ENCODE results near the gene MFSD1.
A peak's percentile ranks its signal among the peaks of the same experiment; 100 is the strongest.

The MFSD1 gene

GRCh38 chr3:158820521-158820920 lies 18.7 kb downstream of the MFSD1 start:
- no peak for DNase-seq

- DNase-seq: no peak
Measured at GRCh38 chr3:158821847-158822246, 20.0 kb downstream of the MFSD1 start.

GRCh38 chr3:158823426-158823825 lies 21.6 kb downstream of the MFSD1 start:
- no peak for DNase-seq

DNA sequence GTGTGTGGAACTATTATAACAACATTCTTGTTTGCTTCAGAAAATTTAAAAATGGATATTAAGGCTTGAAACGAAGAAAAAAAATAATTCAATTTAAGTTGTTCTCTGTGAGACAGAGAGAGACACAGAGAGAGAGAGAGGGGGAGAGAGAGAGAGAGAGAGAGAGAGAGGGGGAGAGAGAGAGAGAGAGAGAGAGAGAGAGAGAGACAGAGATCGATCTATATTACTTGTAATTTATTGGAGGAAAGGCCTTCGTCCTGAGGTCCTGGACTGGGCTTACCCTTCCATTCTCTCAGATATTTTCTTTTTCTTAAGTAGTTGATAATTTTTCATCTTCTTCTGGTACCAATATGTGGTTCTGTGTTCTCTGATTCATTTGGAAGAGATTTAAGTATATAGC lies 25.9 kb downstream of the MFSD1 start:
- no peak for DNase-seq

DNA sequence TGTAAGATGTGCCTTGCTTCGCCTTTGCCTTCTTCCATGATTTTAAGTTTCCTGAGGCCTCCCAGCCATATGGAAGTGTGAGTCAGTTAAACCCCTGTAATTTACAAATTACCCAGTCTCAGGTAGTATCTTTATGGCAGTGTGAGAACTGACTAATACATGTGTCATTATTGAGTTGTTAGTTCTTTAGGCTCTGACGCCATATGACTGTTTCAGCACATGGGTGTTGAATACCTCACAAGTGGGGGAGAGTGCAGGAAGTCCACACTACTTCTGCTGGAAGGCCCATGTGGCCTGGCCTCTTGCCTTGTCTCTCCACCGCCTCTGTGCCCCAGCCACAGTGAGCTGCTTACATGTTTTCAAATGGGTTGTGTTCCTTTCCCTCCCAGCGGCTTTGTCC lies 28.5 kb downstream of the MFSD1 start:
- no peak for DNase-seq

DNA sequence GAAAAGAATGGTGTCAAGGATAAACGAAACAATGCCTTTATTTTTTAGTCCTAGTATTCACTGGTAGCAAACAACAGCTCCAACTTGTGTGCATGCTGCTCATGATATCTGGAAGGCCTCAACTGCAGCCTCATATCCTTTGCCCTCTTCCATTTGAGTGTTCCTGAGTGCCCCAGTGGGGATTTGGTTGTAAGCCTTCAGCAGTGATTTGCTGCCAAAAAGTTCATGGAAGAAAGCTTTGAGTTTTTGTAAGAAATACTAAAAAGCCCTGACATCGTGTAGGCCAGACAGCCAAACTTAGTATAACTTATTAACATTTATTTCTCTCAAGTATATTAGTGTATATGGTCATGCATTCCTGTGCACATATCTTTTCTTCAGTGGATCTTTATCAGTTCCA lies 30.0 kb downstream of the MFSD1 start:
- no peak for DNase-seq

DNA sequence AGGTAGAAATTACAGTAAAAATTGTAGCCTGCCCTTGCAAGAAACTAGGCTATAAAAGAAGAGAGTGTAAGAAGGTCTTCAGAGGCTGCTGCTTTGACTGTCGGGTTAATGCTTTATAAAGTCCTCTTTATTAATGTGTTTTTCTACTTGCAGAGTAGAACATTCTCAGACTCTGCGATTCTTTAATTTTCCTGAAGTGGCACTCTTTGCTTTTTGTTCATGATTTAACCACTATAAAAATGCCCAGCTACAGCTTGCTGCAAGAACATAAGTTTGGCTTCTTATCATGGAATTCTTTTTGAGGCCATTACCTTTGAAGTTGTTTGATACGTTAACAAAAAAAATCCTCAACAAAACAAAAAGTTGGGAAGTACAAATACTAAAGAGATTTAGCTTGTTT lies 33.8 kb downstream of the MFSD1 start:
- DNase-seq: no peak

DNA sequence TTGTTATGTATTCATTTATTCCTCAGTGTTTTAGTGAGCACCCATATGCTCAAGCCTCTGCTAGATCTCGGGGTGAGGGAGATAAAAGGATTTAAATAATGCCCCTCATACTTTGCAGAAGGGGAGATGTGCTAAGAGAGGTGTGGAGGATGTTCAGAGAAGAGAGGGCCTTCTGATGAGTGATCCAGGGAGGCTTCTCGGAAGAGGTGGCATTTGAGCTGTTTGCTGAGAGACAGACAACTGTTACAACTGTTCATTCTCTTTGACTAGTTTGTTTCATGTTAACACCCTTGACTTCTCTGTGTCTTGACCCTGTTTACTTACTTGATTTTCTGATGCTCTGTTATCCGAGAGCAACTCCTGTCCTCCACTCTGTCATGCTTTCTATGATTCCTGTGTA lies 34.5 kb downstream of the MFSD1 start:
- DNase-seq: no peak

GRCh38 chr3:158837240-158837639 lies 35.4 kb downstream of the MFSD1 start:
- no peak for DNase-seq

DNA sequence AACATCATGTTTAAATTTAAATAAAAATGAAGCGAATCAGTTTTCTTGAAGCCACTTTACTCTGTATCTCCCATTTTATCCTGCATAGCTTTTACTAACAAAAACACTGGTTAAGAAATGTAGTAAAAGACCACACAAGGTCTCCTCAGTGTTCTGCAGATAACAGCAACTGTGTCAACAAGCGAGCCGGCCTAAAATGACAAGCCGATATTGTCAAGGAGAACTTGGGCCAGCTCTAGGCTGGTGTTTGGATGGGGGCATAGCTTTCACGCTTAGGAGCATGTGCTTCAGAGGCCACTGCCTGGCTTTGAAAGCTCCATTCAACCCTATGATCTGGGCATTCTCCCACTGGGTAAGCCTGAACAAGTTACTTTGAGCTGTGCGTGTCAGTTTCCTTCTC lies 38.1 kb downstream of the MFSD1 start:
- DNase-seq: no peak

DNA sequence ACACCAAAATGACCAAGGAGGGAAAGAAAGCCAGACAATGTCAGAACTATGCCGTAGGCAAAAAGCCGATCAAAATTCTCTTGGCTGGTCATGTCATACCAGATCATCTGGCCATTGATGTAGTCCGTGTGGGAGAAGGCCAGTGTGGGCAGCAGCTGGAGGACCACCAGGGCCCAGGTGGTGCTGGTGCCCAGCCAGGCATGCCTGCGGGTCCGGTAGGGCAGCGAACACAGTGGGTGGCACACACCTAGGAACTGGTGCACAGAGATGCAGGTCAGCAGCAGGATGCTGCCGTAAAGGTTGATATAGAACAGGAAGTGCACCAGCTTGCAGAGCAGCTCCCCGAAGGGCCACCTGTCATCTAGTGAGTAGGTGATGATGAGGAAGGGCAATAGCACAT lies 39.5 kb downstream of the MFSD1 start:
- DNase-seq: no peak

GRCh38 chr3:158842976-158843375 lies 41.1 kb downstream of the MFSD1 start:
- DNase-seq: no peak

- peak; percentile 13 for DNase-seq
Measured at GRCh38 chr3:158845765-158846350, 44.0 kb downstream of the MFSD1 start.

DNA sequence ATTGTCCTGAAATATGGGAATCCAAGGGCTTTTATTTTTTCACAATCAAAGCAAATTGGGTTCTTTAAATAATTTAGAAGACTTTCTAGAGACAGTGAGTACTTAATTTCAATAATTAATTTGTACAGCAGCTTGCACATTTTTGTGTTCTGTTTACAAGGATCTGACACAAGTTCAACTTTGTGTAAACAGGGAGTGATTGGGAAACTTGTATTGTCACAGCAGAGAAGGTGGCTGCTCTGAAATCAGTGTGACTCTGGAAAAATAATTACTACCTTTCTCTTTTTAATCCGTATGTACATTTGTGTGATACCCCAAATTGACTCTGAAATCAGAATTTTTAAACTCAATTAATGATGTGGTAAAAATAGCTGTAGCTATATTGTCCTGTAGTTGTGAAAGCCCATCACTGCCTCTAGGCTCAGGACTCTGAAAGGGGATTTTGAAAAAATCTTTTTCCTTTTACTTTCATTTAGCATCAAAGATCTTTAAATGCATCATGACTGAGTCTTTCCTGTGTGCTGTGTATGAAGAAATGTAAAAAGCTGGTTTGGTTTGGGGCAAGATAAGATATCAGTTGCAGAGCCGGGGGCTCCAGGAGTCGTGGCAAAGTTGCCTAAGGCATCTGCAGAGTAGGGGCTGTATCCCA lies 45.1 kb downstream of the MFSD1 start:
- DNase-seq: no peak

DNA sequence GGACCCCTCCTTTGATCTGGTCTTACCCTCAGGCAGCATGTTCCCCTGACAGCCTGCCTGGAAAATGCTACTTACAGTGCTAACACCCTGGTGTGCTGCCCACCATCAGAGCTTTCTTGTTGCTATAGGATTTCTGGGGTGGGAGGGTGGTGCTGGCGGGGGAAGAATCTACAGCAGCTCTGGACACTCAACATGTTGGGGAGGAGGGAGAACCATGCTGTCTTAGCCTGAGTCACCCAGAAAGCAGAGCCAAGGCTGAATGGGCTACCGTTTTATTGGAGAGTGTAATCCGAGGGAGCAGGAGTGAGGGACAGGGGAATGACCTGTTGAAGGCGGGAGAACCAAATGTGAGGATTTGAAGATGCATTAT lies 45.6 kb downstream of the MFSD1 start:
- no peak for DNase-seq

DNA sequence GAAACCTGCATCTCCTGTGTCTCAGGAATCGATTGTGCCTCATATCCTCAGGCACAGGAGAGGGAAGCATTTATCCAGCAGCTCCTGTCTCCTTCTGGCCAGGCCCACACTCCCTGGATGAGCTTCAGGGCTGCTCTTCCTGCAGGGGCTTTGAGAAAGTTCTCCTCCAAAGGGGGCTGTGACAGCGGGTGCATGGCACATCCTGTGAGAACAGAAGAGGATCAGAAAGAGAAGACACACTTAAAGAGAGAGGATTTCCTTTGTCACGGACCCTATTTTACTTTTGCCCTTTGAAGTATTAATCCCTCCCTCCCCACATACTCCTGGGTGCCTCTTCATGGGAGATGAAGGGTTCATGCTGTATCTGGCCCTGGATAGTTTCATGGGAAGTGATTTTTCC lies 46.0 kb downstream of the MFSD1 start:
- DNase-seq: no peak

DNA sequence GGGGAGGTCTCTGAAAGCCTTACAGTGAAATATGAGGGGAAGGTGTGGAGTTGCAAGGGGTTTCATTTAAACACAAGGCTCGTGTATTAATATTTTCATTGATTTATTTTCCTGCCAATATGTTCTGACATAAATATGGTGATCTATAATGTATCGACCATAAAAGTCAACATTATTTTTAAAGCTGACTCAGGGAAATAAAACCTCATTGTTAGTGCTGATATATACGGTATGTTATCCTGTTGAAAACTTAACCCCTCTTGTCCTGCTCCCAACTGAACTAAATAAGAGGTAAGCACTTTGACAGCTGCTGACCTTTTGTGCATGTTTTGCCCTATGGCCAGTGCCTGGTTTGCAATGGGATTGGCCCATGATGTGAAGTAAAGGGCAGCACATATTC lies 47.9 kb downstream of the MFSD1 start:
- DNase-seq: no peak

DNA sequence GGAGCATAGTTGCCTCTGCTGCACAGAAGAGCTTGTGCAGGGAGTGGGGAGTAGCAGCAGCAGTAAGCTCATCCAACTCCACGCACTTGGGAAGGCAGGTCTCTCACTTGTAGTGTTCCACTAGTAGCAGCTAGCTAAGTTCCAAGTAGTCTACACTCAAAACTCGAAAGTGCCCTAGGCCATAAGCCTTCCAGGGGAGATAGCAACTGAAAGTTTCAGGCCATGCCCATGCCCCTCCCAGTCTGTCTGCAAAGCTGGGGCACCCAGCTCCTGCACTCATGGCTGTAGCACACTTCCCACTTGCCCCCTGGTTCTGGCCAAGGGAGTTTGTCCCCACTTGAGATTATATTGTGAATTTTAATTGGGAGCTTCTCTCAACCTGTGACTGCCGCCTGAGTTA lies 57.5 kb downstream of the MFSD1 start:
- DNase-seq: no peak

DNA sequence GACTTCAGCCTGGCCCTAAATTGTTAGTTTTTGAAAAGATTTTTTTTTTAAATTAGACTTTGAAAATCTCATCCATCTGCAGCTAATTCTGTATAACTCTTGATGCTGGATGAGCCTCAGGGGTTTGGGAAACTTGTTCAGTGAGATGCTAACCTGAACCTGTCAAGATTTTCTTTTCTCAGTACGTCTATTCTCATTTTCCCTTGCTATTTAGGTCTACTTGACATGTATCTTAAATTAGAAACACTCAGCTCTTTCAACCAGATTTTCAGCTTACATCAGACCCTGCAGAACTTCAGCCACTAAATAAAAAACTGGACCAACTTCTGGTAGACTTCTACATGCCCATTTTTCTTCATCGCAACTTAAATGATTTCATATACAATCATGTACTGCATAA lies 61.4 kb downstream of the MFSD1 start:
- no peak for DNase-seq

- no peak for DNase-seq
Measured at GRCh38 chr3:158864492-158864891, 62.6 kb downstream of the MFSD1 start.

GRCh38 chr3:158875700-158876099 lies 73.8 kb downstream of the MFSD1 start:
- DNase-seq: no peak

All from stimulated activated CD4-positive, alpha-beta T cell treated with anti-CD3 and anti-CD28 coated beads, Interleukin-12 subunit alpha, Interleukin-12 subunit beta, amount 100 ng/mL, for 4 hours (primary cell).